Renal pelvis (tissue), 4 donors: ENCODE data around the gene APC2. TPM values are rescaled to one million over a fixed set of nuclear protein-coding genes. Genes with fewer than 3 reads are reported as not detected.

Experiments used
- DNase-seq: peaks from one replicate; pipeline ENCODE4 v3.0.0-alpha.2; 2013
- polyA plus RNA-seq, 3 donors: library from polyadenylated mRNA; unstranded; fragments of 120-200 nt; gene quantifications; one replicate each; pipeline ENCODE4 v1.2.1, GENCODE V29; 2013; ENCODE audit not compliant: insufficient read length in 3 of 3

Gene APC2
- polyA plus RNA-seq, 3 donors = 1.3 to 1.9 (median 1.7) TPM

GRCh38 chr19:1460033-1460995, 10.4 kb downstream of the APC2 start:
- no peak for DNase-seq

DNA sequence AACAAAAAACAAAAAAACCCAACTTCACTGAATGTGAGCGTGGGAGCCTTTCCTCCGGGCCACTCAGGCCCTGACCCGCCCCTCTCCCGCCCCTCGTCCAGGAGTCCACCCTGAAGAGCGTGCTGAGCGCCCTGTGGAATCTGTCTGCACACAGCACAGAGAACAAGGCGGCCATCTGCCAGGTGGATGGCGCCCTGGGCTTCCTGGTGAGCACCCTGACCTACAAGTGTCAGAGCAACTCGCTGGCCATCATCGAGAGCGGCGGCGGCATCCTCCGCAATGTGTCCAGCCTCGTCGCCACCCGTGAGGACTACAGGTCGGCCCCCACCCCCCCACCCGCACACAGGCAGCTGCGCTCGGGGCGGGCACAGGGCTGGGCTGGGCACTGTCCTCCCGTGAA, 11.9 kb downstream of the APC2 start:
- DNase-seq = no peak

GRCh38 chr19:1465191-1466016, 15.5 kb downstream of the APC2 start:
- no peak for DNase-seq

DNA sequence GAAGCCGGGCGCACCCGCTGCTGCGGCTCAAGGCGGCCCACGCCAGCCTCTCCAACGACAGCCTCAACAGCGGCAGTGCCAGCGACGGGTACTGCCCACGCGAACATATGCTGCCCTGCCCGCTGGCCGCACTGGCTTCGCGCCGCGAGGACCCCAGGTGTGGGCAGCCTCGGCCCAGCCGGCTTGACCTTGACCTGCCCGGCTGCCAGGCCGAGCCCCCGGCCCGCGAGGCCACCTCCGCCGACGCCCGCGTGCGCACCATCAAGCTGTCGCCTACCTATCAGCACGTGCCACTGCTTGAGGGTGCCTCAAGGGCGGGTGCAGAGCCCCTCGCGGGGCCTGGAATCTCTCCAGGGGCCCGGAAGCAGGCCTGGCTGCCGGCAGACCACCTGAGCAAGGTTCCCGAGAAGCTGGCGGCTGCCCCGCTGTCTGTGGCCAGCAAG, 16.1 kb downstream of the APC2 start:
- DNase-seq = no peak

GRCh38 chr19:1466461-1467214, 16.7 kb downstream of the APC2 start:
- DNase-seq = no peak

- no peak for DNase-seq
These were observed 17.2 kb downstream of the APC2 start for GRCh38 chr19:1467215-1467489.

DNA sequence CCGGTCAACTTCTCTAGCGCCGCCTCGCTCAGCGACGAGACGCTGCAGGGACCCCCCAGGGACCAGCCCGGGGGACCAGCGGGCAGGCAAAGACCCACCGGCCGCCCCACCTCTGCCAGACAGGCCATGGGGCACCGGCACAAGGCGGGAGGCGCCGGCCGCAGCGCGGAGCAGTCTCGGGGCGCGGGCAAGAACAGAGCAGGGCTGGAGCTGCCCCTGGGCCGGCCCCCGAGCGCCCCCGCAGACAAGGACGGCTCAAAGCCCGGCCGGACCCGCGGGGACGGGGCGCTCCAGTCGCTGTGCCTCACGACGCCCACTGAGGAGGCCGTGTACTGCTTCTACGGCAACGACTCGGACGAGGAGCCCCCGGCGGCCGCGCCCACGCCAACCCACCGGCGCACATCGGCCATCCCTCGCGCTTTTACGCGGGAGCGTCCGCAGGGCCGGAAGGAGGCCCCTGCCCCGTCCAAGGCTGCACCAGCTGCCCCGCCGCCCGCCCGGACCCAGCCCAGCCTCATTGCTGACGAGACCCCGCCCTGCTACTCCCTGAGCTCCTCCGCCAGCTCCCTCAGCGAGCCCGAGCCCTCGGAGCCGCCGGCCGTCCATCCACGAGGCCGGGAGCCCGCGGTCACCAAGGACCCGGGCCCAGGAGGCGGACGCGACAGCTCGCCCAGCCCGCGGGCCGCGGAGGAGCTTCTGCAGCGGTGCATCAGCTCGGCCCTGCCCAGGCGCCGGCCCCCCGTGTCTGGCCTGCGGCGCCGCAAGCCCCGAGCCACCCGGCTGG, 17.8 kb downstream of the APC2 start:
- DNase-seq = no peak

DNA sequence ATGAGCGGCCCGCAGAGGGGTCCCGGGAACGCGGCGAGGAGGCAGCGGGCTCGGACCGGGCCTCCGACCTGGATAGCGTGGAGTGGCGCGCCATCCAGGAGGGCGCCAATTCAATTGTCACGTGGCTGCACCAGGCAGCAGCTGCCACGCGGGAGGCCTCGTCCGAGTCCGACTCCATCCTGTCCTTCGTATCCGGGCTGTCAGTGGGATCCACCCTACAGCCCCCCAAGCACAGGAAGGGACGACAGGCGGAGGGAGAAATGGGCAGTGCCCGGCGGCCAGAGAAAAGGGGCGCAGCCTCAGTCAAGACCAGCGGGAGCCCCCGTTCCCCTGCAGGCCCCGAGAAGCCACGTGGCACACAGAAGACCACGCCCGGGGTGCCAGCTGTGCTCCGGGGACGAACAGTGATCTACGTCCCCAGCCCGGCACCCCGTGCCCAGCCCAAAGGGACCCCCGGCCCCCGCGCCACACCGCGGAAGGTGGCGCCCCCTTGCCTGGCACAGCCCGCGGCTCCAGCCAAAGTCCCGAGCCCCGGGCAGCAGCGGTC, 18.4 kb downstream of the APC2 start:
- DNase-seq = no peak

DNA sequence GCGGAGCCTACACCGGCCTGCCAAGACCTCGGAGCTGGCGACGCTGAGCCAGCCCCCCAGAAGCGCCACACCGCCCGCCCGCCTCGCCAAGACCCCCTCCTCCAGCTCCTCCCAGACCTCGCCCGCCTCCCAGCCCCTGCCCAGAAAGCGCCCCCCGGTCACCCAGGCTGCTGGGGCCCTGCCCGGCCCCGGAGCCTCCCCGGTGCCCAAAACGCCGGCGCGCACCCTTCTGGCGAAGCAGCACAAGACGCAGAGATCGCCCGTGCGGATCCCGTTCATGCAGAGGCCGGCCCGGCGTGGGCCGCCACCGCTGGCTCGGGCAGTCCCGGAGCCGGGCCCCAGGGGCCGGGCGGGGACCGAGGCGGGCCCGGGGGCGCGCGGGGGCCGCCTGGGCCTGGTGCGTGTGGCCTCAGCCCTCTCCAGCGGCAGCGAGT, 18.9 kb downstream of the APC2 start:
- no peak for DNase-seq

DNA sequence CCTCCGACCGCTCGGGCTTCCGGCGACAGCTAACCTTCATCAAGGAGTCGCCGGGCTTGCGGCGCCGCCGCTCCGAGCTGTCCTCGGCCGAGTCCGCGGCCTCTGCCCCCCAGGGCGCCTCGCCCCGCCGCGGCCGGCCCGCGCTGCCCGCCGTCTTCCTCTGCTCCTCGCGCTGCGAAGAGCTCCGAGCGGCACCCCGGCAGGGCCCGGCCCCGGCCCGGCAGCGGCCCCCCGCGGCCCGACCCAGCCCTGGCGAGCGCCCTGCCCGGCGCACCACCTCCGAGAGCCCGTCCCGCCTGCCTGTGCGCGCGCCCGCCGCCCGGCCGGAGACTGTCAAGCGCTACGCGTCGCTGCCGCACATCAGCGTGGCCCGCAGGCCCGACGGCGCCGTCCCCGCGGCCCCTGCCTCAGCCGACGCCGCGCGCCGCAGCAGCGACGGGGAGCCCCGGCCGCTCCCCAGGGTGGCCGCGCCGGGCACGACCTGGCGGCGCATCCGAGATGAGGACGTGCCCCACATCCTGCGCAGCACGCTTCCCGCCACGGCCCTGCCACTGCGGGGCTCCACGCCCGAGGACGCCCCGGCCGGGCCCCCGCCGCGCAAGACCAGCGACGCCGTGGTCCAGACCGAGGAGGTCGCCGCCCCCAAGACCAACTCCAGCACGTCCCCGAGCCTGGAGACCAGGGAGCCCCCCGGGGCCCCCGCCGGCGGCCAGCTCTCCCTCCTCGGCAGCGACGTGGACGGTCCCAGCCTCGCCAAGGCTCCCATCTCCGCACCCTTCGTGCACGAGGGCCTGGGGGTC, 19.5 kb downstream of the APC2 start:
- no peak for DNase-seq

- no peak for DNase-seq
These were observed 20.1 kb downstream of the APC2 start for GRCh38 chr19:1470055-1470304.

GRCh38 chr19:1470305-1471009, 20.5 kb downstream of the APC2 start:
- no peak for DNase-seq

DNA sequence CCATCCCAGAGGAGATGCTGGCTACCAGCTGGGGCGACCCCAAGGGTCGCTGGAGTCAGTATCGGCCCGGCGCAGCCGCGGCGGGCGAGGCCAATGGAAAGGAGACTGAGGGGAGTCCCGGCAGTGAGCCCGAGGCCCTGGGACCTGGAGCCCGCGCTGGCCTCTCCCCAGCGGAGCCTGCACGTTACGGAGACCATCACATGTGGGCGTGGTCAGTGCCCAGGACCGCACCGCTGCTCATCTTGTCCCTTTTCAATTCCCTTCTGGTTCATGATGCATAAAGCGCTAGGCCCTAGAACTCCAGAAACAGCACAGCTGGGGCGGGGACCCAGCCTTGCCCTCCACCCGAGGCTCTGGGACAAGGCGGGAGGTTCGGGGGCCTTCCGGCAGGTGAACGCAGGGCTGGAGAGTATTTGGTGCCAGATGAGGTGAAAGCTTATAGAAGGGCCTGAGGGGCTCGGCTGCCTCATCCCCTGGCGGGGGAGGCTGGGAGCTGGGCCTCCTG, 21.1 kb downstream of the APC2 start:
- no peak for DNase-seq

DNA sequence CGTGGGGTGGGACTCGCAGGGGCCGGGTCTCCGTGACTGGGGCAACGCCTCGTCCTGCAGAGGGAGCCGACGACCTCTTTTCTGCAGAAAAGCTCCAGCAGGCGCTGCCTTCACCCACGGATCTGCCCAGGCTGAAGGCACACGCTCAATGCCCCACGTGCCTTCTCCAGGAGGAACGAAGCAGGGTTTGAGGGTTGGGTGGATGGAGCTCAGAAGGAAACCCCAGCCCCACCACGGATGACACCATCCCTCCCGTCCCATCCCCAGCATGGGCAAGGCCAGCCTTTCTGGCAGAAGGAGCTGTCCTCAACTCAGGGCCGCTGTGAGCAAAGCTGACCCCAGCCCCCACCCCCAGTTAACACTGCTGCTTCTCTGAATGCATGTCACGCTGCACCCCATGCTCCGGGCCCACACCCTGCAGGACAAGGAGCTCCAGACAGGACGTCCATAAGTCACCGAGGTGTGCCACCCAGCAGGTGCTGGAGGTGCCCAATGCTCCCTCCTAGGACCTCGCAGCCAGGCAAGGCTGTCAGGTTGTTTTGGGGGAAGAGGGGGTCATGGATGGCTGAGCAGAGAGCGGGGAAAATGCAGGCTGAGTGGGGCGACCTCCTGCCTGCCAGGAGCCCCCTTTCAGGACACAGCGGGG, 21.7 kb downstream of the APC2 start:
- no peak for DNase-seq

DNA sequence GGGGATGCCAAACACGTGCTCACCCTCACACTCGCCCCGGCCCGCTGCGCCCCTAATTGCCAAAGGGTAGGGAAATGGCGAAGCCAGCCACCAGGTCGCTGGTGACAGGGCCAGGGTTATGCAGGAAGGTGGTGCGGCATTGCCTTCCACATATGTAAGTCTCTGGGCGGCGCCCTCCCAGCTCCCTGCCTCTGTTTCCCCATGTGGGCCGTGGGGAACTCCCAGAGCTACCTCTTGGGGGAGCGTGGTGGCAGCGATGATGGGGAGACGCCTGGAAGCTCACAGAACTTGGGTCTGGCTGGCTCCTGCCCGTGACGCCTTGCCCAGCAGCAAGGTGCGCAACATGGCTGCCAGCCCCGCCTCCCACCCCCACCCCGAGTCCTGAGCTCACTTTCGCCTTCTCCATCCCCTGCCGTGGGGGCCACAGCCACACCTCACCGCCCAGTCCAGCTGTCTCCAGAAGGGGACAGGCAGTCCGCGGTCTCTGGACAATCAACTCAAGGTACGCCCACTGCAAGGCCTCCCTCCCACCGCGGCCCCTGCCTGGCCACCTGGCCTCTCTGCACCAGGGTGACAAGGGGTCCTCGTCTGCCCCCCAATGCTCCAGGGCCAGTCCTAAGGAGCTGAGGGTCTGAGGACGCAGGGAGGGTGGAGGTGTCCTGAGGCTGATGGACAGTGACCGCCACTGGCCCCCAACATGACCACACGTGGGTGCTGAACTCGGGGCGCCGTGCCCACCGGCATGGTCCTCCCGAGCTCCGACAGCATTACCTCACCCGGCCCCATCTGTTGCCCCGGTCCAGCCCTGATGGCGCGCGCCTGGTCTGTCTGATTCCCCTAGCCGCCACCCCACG, 22.5 kb downstream of the APC2 start:
- DNase-seq = no peak

GRCh38 chr19:1473085-1473851, 23.3 kb downstream of the APC2 start:
- no peak for DNase-seq

DNA sequence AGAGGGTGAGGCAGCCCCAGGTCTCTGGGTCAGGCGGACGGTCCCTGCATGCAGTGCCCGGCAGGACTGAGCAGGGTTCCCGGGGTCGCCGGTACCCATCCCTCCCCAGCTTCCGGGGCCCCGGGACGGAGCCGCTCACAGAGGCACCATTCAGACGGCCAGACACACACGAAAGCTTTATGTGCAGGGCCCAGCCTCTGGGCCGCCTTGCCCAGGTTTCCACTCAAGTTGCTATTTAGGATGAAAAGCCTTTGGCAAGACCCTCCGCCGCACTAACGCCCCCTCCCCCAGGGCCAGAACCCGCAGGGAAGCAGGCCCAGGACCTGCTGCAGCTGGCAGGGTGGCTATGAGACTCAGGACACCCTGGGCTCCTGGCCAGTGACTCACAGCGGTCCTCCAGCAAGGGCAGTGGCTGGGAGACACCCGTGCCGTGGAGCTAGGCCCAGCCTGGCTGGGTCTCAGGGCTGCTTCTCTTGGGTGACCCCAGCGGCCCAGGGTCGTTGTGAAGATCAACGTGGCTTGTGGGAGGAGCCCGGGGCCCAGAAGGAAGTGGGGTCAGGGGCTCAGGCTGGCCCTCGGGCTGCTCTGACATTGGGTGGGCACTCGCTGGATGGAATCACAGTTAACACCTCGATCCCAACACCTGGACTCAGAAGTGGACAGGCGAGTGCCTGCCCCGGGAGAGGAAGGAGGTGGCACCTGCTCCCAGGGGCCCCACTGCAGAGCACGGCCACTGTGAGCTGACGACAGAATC, 24.3 kb downstream of the APC2 start:
- DNase-seq = no peak
